OCI-LY1 (cell line): ENCODE measurements around the gene PNLDC1.

Experiments used
- H2AFZ ChIP-seq: fragments of 200-600 bp; sonication (generic), shearing (Covaris generic); 2 replicates; pipeline ENCODE4 v1.6.0; 2014; ENCODE audit warnings: antibody characterized with exemption, mild to moderate bottlenecking, low read length
- H3F3A ChIP-seq: fragments of 200-600 bp; sonication (generic), shearing (Covaris generic); 2 replicates; pipeline ENCODE4 v1.6.0; 2014; ENCODE audit warnings: mild to moderate bottlenecking, antibody characterized with exemption, low read length, moderate library complexity; ENCODE audit not compliant: insufficient read depth
- H3K27ac ChIP-seq: fragments of 200-600 bp; sonication (generic); 2 replicates; pipeline ENCODE4 v1.5.1; 2014; ENCODE audit warnings: low read length, mixed run types, mild to moderate bottlenecking, low read depth; ENCODE audit not compliant: poor library complexity, severe bottlenecking
- H3K27me3 ChIP-seq: fragments of 200-600 bp; sonication (generic); 2 replicates; pipeline ENCODE4 v1.6.0; 2014; ENCODE audit warnings: antibody characterized with exemption, mild to moderate bottlenecking, low read length, moderate library complexity; ENCODE audit not compliant: insufficient read depth
- H3K36me3 ChIP-seq: fragments of 200-600 bp; sonication (generic); 2 replicates; pipeline ENCODE4 v1.6.1; 2014; ENCODE audit warnings: mild to moderate bottlenecking, antibody characterized with exemption, low read length, moderate library complexity, mixed read lengths; ENCODE audit not compliant: insufficient read depth
- H3K4me1 ChIP-seq: fragments of 200-600 bp; sonication (generic); 2 replicates; pipeline ENCODE4 v1.5.1; 2014; ENCODE audit warnings: mild to moderate bottlenecking, low read length, moderate library complexity; ENCODE audit not compliant: insufficient read depth, severe bottlenecking
- H3K4me2 ChIP-seq: fragments of 200-600 bp; sonication (generic), shearing (Covaris generic); 2 replicates; pipeline ENCODE4 v1.6.1; 2014; ENCODE audit warnings: low read length
- H3K4me3 ChIP-seq: fragments of 200-600 bp; sonication (generic); 2 replicates; pipeline ENCODE4 v1.5.1; 2014; ENCODE audit warnings: low read length, low read depth, mild to moderate bottlenecking, mixed read lengths; ENCODE audit not compliant: poor library complexity, severe bottlenecking
- H3K79me2 ChIP-seq: fragments of 200-600 bp; shearing (Covaris generic); 2 replicates; pipeline ENCODE4 v1.6.1; 2016; ENCODE audit warnings: mixed run types, low read length, mixed read lengths; ENCODE audit not compliant: insufficient read depth
- H3K9ac ChIP-seq: fragments of 200-600 bp; sonication (generic), shearing (Covaris generic); 2 replicates; pipeline ENCODE4 v1.6.1; 2014; ENCODE audit warnings: mild to moderate bottlenecking, low read length, mixed read lengths
- H3K9me2 ChIP-seq: fragments of 200-600 bp; sonication (generic), shearing (Covaris generic); 2 replicates; pipeline ENCODE4 v1.6.1; 2014; ENCODE audit warnings: low read depth, mild to moderate bottlenecking, low read length, mixed read lengths
- H3K9me3 ChIP-seq: fragments of 200-600 bp; shearing (Covaris generic); 2 replicates; pipeline ENCODE4 v1.6.1; 2014; ENCODE audit warnings: low read length, mixed read lengths
- H4K20me1 ChIP-seq: fragments of 200-600 bp; sonication (generic), shearing (Covaris generic); 2 replicates; pipeline ENCODE4 v1.6.0; 2016; ENCODE audit warnings: mild to moderate bottlenecking, low read length; ENCODE audit not compliant: insufficient read depth
- EZH2 ChIP-seq: fragments of 200-600 bp; sonication (generic), shearing (Covaris generic); IDR thresholded peaks from 2 replicates; pipeline ENCODE4 v1.8.0; 2017; ENCODE audit warnings: borderline replicate concordance, mixed run types, mild to moderate bottlenecking, antibody characterized with exemption, low read length, moderate library complexity, mixed read lengths
- TF ChIP-seq, protein P1 (sequence below): fragments of 200-600 bp; sonication (generic), shearing (Covaris generic); IDR thresholded peaks from 2 replicates; pipeline ENCODE4 v1.5.1; 2017; ENCODE audit warnings: mild to moderate bottlenecking, antibody characterized with exemption, low read length, moderate library complexity, mixed read lengths

Gene PNLDC1

DNA sequence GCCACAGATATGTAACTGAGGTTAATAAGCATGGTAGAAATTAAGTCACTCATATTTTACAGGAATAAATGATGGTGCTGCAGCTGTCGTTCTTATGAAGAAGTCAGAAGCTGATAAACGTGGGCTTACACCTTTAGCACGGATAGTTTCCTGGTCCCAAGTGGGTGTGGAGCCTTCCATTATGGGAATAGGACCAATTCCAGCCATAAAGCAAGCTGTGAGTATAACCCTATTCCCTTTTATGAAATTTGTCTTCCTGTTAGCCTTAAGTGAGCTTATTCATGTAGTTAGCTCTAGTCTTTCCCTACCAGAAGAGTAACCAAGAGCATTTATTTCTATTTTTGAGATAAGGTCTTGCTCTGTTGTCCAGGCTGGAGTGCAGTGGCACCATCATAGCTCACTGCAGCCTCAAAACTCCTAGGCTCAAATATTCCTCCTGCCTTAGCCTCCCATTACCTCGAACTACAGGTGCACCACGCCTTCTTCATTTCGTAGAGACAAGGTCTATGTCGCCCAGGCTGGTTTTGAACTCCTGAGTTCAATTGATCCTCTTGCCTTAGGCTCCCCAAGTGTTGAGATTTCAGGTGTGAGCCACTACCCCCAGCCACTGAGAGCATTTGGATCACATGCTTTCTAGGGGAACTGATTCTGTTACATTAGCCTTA, 22.7 kb upstream of the PNLDC1 start:
- no peaks in the 10 kb centered on the region for H3K79me2 ChIP-seq
- no peaks in the 10 kb centered on the region for H3F3A ChIP-seq
- TF ChIP-seq EZH2, result no peak
- TF ChIP-seq, protein P1, sequence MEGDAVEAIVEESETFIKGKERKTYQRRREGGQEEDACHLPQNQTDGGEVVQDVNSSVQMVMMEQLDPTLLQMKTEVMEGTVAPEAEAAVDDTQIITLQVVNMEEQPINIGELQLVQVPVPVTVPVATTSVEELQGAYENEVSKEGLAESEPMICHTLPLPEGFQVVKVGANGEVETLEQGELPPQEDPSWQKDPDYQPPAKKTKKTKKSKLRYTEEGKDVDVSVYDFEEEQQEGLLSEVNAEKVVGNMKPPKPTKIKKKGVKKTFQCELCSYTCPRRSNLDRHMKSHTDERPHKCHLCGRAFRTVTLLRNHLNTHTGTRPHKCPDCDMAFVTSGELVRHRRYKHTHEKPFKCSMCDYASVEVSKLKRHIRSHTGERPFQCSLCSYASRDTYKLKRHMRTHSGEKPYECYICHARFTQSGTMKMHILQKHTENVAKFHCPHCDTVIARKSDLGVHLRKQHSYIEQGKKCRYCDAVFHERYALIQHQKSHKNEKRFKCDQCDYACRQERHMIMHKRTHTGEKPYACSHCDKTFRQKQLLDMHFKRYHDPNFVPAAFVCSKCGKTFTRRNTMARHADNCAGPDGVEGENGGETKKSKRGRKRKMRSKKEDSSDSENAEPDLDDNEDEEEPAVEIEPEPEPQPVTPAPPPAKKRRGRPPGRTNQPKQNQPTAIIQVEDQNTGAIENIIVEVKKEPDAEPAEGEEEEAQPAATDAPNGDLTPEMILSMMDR, result no peak
- no peak overlapping the region for H2AFZ ChIP-seq
- H3K27ac ChIP-seq, result no peak overlapping the region
- peaks cover 100% of the 10 kb centered on the region for H3K36me3 ChIP-seq
- H3K4me2 ChIP-seq, result no peak overlapping the region
- no peaks in the 10 kb centered on the region for H3K27me3 ChIP-seq
- no peak overlapping the region for H3K9ac ChIP-seq
- no peaks in the 10 kb centered on the region for H3K4me1 ChIP-seq
- no peak overlapping the region for H3K4me3 ChIP-seq
- H4K20me1 ChIP-seq, result no peaks in the 10 kb centered on the region
- no peaks in the 10 kb centered on the region for H3K9me3 ChIP-seq
- H3K9me2 ChIP-seq, result no peaks in the 10 kb centered on the region

DNA sequence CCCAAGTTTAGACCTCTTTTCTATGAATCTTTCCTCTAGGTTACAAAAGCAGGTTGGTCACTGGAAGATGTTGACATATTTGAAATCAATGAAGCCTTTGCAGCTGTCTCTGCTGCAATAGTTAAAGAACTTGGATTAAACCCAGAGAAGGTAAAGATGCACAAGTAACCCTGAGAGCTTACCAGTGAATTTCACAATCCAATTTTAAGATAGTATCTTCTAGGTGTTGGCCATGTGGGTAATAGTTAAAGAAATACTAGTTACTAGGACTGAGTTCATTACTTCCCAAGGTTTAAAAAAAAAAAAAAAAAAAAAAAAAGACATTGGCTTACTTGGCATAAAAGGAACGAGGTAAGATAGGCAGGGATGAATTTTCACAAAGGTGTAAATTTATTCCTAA, 21.9 kb upstream of the PNLDC1 start:
- Histone ChIP-seq H3F3A (no peaks in the 10 kb centered on the region), H3K27me3 (no peaks in the 10 kb centered on the region), H3K36me3 (peaks cover 100% of the 10 kb centered on the region), H3K9me2 (no peaks in the 10 kb centered on the region), H3K4me3 (no peak overlapping the region), H3K4me2 (no peak overlapping the region), H3K4me1 (no peaks in the 10 kb centered on the region), H2AFZ (no peak overlapping the region), H4K20me1 (no peaks in the 10 kb centered on the region), H3K27ac (no peak overlapping the region), H3K79me2 (no peaks in the 10 kb centered on the region), H3K9me3 (no peaks in the 10 kb centered on the region), H3K9ac (no peak overlapping the region)
- TF ChIP-seq, protein P1, result no peak
- no peak for TF ChIP-seq EZH2

DNA sequence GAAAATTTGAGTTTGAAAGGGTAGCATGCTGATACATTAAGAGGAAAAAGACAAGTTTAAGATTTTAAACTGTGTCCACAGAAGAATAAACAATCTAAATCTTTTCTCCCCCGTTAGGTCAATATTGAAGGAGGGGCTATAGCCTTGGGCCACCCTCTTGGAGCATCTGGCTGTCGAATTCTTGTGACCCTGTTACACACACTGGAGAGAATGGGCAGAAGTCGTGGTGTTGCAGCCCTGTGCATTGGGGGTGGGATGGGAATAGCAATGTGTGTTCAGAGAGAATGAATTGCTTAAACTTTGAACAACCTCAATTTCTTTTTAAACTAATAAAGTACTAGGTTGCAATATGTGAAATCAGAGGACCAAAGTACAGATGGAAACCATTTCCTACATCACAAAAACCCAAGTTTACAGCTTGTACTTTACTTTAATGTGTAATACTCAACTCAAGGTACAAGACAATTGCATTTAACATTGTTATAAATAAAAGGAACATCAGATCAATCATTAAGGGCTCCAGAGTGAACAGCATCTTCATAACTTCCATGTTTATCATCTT, 21.5 kb upstream of the PNLDC1 start:
- no peak overlapping the region for H3K9ac ChIP-seq
- no peak overlapping the region for H3K27ac ChIP-seq
- H3K4me3 ChIP-seq, result no peak overlapping the region
- peaks cover 100% of the 10 kb centered on the region for H3K36me3 ChIP-seq
- H4K20me1 ChIP-seq, result no peaks in the 10 kb centered on the region
- no peaks in the 10 kb centered on the region; the same call in 1 of the 2 replicates for H3F3A ChIP-seq
- H2AFZ ChIP-seq, result no peak overlapping the region
- no peaks in the 10 kb centered on the region for H3K9me3 ChIP-seq
- H3K4me1 ChIP-seq, result no peaks in the 10 kb centered on the region
- H3K79me2 ChIP-seq, result no peaks in the 10 kb centered on the region
- no peaks in the 10 kb centered on the region for H3K9me2 ChIP-seq
- no peak overlapping the region for H3K4me2 ChIP-seq
- TF ChIP-seq, protein P1, result no peak
- TF ChIP-seq EZH2, result no peak
- no peaks in the 10 kb centered on the region for H3K27me3 ChIP-seq
